ENCODE measurements around the gene FIGN.

The FIGN gene

DNA sequence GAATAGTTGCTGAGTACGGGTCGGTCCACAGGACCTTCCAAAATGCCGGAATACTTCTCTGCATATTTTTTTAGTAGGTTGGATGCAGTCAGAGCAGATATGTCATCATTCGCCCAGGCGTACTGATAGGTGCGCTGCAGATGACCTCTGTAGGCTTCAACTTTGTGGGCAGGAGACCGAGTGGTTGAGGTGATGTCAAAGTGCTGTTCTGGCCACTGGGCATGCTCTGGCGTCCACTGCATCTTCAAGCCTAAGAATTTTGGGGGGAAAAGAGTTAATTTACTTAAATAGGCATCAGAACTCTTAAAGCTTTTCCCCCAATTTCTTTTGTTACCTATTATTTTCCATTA is 124.3 kb downstream of the FIGN start:
- DNase-seq (ENCODE audit: low spot score) = no peak

DNA sequence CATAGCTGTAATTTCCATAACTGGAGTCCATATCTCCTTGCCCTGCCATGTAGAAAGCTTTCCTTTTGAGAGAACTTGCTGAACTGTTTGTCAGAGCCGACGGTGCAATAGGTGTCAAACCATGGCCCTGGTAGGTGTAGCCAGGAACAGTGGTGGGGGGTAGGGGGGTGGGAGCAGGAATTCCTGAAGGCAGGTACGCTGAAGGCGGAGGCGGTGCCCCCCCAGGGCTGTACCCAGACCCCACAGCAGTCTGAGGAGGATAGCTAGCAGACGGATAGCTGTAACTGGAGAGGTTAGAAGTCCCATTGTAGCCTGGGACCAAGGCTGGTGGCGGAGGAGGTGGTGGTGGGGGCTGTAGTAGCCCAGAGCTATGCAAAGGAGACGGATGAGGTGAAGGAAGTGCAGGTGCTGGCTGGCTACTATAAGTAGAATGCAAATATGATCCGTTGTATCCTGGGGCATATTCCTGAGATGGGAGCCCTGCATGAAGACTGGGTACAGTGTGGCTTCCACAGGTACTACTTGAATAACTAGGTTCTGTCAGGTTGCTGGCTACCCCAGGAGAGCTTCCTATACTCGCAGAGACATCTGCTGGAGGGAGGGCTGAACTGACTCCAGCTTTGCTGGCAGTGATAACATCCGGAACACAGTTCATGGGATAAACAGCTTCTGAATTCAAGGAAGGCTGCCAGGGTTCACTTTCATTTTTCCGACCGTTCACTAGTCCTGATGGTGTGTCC is 124.8 kb downstream of the FIGN start:
- DNase-seq (ENCODE audit: low spot score) = peak; percentile 37

DNA sequence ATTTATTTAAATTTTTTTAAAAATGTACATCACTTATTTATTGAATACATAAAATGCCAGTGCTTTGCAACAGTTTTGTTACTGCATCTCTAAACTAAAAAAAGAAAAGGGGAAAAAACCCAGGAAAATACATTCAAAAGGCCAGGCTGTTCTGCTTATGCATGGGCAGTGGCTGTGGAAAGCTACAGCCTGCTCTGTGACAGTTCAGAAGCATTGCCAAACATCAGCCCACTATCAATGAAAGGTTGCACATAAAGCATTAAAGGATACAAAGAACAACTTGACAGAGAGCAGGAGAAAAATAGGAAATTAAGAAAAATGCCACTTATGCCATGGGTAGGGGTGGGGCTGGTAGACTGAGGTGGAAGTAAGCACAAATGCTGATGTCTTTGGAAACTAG is 128.2 kb downstream of the FIGN start:
- DNase-seq (ENCODE audit: low spot score) = no peak

DNA sequence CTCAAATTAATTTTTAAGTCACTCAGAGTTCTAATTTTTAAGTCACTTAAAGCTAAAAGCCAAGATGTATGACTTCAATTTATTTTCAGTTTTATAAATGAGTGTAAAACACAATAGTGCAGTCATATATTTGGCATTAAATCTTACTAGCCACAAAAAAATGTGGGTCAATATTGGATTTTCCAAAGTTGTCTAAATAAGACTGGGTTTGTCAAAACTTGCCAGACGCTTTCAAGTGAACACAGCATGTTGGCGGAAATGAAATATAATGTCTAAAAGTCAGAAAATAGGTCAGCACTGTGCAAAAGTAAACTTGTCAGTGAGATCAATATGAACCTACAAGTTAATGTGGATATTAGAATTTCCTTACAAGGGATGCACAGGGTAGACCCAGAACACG is 128.9 kb downstream of the FIGN start:
- no peak for DNase-seq (ENCODE audit: low spot score)

DNA sequence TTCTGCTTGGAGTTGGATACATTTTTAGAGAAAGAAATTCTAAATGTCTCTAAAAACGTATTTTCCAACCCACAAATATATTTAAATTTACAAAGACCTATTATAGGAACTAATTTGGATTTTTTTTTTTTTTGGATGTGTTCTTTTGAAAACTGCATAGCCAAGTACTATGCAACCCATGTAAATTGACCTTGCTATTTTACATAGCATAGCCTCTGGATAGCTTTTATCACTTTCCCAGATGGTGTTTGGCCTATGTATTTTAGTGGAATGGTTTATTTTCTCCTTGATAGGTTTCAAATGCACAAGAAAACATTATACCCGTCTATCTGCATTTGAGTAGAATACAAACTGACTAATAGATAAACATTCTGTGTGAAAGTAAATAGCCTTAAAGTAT is 130.0 kb downstream of the FIGN start:
- DNase-seq (ENCODE audit: low spot score) = no peak

DNA sequence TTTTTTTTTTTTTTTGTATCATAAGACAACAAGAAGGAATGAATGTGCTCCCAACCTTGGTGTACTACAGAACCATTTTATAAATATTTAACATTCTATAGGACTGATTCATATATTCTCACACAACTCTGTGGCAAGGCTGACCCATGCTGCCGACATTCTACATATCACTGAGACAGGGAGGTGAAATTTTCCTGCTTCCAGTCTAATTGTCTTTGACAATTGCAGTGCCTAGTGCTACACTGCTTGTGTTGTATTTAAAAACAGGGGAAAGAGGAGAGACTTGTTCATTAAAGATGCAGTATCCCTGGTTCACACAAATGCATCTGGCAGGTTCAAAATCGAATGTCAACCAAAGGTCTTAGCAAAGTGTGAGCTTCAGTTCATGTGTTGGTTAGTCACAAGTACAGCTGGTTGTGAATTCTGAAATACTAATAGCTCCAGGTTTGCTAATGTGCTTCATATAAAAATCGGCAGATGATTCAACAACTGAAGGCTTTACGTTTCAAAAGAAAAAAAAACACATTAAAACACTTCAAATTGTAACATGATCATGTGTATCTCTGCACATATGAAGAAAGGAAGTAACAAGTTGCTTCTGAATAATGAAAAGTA is 130.8 kb downstream of the FIGN start:
- no peak for DNase-seq (ENCODE audit: low spot score)

DNA sequence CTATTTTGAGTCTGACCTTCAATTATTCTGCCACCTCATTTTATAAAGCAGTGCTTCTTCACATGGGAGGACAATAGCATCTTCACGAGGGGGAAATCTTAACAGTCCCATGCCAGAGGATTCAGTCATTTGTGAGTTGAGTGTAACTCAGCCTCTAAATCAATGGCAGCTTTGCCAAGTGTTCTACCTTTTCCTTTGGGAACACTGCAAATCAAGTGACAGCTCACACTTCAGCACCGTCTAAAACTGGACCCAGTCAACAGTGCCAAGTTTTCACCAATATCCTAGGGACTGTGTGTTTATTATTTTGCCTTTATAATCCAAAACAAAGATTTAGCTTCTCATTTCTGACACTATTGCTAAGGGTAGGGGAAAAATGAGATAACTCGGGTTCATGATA is 133.6 kb downstream of the FIGN start:
- no peak for DNase-seq (ENCODE audit: low spot score)

DNA sequence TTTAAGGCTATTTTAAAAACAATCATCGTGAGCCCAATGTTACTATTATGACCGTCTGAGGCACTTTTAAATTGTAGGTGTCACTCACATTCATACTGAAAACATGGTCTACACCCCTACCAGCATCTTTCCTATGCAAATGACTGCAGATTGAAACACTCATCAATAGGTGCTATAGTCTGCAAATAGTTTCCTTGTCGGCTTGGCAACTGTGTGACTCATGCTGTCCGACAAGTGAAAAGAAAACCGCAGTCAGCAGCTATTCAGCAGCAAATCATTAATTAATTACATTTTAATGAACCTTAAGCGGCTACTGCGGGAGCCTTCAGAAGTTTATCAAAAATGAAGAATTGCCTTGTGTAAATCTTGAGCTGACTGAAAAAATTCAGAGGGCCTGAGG is 134.4 kb downstream of the FIGN start:
- no peak for DNase-seq (ENCODE audit: low spot score)

DNA sequence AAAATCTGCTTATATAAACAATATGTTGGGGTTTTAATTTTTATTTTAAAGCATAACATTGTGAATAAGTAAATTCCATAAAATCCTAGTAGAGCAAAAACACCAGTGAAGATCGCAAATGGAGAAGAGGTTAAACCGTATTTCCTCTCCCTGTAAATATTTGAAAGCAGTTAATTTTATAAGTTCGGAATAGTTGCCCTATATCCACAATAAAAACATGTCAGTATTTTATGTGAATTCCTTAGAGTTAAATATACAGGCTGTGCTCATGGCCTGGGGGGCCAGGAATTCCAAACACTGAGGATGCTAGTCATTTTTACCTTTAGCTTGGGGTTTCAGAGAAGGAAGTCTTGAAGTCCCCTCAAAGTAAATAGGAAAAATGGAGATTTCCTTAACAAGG is 135.0 kb downstream of the FIGN start:
- no peak for DNase-seq (ENCODE audit: low spot score)

DNA sequence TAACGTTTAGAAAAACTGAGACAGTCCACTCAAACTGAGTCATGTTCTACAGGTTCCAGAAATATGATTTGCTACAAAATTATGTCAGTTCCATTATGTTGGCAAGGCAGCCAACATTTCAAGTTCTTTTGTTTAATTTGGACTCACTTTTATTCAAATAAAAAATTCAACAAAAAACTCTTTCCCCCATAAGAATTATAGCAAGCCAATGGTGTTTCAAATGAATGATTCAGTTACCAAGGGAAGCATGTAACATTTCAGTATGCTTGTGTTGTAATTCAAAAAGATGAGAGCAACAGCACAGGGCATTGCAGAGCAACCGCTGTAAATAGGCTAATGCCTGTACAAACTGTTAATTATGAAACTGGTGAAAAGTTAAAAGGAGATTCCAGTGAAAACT is 140.8 kb downstream of the FIGN start:
- no peak for DNase-seq (ENCODE audit: low spot score)

DNA sequence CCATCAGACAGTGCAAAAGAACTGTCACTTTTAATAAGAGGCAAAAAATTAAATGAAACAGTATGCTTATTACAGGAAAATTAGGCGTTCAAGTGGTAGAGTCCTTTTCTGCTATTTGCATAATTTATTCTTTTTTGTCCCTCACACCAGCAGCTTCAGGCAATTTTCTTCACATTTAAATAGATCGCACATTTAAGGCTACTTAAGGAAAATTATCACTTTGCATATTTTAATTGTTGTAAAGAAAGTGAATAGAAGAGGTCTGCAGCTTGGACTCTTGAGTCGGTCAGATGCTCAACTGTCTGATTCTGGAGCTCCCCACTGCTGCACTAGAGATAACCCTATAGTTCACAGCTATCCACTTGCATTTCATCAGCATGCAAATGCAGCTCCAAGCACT is 141.3 kb downstream of the FIGN start:
- no peak for DNase-seq (ENCODE audit: low spot score)

DNA sequence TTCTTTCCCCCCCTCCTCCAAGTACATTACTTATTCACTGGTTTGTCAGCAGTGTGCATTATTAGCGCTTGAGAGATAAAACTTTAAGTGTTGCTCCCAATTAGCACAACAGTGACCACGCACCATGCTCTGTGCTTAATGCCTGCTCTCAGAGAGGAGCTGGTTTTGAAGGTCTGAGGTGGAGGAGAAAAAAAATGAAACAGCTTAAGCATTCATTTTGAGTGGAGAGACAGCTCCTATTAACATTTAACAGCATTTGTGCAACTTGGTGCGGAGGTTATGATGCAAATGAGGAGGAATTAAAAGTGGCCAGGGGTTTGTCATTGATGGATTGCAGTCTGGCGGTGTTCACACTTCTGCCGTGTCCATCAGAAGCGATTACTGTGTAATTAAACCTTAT is 141.8 kb downstream of the FIGN start:
- DNase-seq (ENCODE audit: low spot score) = no peak

DNA sequence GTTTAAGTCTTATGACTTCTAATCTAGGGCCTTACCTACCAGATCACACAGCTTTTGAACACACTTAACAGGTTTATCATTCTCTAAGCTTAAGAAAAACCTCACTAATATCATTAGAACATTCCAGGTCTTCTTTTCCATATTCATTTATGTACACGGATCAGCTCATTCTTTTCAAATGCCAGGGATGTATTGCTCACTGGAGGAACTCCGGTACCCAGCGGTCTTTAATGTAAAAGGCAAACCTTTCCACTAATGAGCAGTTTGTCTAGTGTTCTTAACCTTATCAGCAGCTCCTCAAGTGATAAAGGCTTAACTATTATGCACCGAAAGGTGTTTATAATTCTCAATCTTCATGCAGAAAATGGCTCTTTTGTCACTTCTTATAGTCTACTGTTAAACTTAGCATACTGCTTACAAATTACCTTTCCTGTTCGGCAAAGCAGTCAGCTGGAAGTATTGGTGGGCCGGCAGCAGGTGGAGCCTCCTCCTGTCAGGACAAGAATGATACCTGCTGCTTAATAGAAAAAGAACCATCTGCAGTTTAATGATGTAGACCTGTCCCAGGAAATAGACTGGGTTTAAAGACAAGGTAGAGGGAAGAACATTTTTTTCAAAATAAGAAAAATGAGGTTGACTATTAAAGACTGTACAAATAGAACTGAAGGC is 142.7 kb downstream of the FIGN start:
- DNase-seq (ENCODE audit: low spot score) = no peak

DNA sequence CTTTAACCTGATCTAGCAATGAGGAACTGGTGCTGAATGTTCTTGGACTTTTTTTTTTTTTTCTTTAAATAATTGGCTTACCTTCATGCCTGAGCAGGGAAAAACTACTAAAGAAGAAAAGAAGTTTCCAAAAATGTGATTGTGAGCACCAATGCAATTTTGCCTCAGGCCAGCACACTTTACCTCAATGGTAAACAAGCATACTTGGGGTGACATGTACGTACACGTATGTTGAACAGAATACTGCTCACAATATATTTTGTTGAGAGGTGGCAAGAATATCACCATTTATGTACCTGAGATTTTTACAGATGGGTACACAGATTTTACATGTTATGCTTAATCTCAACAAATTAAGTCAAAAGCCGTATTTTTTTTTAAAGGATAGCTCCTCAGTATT is 144.3 kb downstream of the FIGN start:
- no peak for DNase-seq (ENCODE audit: low spot score)

DNA sequence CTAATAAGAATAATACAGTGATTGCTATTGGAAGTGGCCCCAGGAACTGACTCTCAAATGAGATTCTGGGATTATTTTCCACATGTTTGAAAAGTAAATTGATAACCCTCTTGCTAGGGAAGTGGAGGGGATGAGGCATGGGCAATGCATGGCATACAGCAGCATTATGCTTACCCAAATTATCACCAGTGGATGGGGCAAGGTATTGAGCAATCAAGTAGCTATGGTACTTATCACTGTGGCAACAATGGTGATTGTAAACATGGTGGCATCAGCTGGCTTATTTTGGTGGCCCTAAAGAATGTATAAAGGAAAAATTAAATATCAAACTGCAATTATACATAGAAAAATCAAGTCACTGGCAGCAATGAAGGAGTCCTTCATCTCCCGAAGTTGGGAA is 155.1 kb downstream of the FIGN start:
- no peak for DNase-seq (ENCODE audit: low spot score)

DNA sequence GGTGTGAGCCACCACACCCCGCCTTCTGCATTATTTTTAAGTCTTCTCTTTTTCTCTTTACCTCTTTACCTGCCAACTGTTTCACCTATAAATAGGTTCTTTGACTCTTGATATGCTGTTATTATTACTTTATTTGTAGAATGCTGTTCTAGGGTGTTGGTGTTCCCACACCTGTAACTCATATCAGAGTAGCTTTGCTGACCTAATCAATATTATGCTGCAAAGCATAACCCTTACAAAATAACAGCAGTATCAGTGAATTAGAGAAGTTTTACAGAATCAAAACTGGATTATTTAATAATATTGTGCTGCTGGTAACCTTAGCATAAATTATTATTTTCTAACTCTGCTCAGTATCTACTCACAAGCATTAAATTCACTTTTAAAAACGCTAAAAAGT is 161.5 kb downstream of the FIGN start:
- DNase-seq (ENCODE audit: low spot score) = no peak

DNA sequence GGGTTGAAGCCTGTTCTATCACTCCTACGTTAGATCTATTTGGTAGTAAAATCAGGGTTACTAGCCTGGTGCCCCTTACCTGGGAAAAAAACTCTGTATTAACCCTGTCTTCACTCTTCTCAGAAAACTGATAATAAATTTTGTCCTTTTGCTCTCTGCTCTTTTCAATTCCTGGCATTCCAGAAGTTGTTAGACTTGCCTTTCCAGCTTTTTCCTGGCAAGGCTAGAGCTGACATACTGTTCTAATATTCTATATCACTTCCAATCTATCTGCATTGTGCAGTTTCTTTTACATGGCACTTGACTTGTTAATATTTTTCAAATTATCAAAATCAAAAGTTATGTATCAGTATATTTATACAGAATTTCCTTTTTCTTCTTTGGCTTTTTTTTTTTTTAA is 162.2 kb downstream of the FIGN start:
- DNase-seq (ENCODE audit: low spot score) = no peak

DNA sequence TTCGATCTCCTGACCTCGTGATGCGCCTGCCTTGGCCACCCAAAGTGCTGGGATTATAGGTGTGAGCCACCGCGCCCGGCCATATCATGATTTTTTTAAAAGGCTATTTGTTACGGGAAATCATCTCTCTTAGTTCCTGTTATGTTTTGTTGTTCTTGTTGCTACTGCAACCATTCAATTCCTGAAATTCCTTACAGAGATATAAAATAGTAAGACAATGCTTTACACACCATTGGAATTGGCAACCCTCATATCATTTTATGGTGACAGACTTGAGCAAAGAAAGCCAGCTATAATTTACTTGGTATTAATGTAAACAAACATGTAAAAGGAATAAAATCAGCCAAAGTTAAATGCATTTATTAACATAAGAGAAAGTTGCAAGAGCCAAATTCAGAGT is 163.0 kb downstream of the FIGN start:
- DNase-seq (ENCODE audit: low spot score) = no peak

DNA sequence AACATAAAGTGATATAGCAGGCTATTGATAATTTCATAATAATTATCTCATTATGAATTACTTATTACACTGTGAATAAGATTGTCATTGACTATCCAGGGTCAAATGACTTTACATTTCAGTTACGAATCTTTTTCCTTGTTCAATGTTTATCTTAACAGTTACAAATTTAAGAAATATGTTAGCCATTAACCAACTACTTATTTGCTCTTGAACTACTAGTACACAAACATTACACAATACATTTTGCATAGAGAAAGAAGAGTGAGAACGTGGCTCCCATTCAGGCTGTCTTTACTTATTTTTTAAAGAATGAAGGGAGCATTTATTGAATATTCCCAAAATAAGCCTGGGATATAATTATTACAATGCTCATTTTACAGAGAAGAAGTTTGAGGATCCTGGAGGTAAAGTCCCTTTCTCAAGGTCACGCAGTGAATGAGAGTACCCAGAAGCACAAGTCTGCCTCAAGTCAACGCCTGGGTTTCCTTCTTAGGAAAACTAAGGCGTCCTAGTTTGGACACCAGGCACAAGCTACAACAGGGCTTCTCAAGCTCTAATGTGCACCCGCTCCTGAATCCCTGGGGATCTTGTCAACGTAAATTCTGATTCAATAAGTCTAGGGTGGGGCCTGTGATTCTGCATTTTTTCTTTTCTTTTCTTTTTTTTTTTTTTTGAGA is 164.2 kb downstream of the FIGN start:
- DNase-seq (ENCODE audit: low spot score) = no peak

DNA sequence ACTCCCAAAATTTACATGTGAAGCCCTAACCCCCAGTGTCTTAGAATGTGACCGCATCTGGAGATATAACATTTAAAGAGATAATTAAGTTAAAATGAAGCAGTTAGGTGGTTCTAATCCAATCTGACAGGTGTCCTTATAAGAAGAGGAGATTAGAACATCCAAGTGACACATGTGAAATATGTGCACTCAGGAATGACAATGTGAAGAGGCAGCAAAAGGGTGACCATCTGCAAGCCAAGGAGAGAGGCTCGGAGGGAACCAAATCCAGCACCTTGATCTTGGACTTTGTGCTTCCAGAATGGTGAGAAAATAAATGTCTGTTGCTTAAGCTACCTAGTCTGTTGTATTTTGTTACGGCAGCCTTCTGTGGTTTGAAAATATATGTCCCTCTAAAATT is 165.4 kb downstream of the FIGN start:
- no peak for DNase-seq (ENCODE audit: low spot score)

DNA sequence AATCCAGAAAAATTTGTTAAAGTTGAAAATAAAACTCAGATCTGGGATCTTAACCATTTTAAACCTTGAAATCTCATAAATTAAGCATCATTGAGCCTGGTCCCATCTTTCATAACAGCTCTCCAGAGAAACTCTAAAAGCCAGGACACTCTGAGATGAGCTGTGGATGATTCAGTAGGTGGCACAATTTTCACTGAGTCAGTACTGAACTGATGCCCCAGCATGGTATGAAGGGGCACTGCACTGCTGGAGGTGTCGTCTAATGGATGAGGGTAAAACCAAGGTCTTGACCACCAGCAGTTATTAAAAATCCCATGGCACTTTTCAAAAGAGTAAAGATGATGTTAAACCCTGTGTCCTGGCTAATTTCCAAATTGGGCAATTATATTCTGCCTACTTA is 170.6 kb downstream of the FIGN start:
- no peak for DNase-seq (ENCODE audit: low spot score)

DNA sequence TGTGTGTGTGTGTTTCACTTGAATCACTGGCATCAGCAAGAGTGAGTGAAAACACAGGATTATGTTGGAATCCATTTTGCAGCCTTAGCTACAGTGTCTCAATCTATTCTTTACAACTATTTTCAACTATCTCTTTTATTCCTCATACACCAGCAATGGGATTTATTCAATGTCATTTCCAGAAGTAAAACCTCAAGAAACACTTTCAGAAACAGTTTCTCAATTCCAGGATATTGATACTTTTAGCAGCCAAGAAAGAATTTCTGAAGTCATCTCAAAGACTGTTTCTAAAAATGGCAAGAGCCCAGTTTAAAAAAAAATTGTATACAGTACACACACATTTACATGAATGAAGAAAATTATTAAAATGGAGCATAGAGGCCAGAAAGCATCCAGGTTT is 171.6 kb downstream of the FIGN start:
- DNase-seq (ENCODE audit: low spot score) = no peak

DNA sequence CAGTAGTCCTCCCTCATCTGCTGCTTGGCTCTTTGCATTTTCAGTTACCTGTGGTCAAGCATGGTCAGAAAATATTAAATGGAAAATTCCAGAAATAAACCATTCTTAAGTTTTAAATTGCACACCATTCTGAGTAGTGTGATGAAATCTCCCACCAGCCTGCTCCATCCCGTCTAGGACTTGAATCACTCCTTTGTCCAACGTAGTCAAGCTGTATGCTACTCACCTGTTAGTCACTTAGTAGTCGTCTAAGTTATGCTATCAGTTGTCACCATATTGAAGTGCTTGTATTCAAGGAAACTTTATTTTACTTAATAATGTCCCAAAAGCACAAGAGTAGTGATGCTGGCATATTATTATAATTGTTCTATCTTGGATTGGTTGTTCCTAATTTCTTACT is 172.5 kb downstream of the FIGN start:
- DNase-seq (ENCODE audit: low spot score) = no peak
